HepG2 (cell line): Measurements from ENCODE around the gene LECT2.

Source experiments
- CHD2 ChIP-seq: IDR thresholded peaks from 2 replicates; pipeline ENCODE4 v1.6.1; 2011; ENCODE audit warnings: low read depth, low read length, improper control_type of control experiment
- JUN ChIP-seq: sonication (generic); formaldehyde crosslinking; IDR thresholded peaks from 2 replicates; pipeline ENCODE4 v1.4.0; 2020; ENCODE audit warnings: mild to moderate bottlenecking, missing genetic modification reagents
- ZNF792 ChIP-seq: IDR thresholded peaks from 2 replicates; pipeline ENCODE4 v1.6.1; 2016

DNA sequence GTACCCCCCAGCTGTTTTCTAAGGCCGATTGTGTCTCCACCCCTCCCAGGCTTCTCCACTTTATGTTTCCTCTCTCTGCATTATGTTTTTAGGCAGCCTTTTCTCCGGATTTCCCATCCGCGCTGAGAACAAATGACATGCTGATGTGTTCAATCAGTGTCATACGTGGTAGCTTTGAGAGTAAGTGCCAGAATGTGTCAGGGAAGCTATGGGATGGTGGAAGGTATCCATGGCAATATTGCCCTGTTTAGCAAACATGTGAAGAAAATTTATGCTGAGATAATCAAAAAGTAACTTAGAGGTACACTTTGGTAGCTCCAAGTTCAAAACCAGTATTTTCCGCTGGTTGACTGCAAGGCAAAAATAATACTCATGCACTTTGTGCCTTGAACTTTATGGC lies 36.6 kb upstream of the LECT2 start:
- no peak for TF ChIP-seq CHD2
- no peak for TF ChIP-seq JUN (CRISPR knock-in tag)
- no peak for TF ChIP-seq ZNF792
